Measurements from ENCODE around the gene APOL6. TPM values are rescaled to one million over a fixed set of nuclear protein-coding genes. Genes with fewer than 3 reads are reported as not detected.

APOL6 gene
- total RNA-seq, 2 experiments from 2014 or later: 72.4 to 75.6 TPM

GRCh38 chr22:35633520-35633919 is 14.7 kb upstream of the APOL6 start:
- POLR2A ChIA-PET: interaction anchor here (2.4 kb wide), 1 partner anchor 15 kb away, joined by 16 read pairs; the partner anchor contains the start of gene APOL6
- no peak overlapping the region for H3K27ac Mint-ChIP-seq
- DNase-seq: no peak
- H3K27me3 Mint-ChIP-seq: peaks cover 6% of the 10 kb centered on the region
- H3K4me1 Mint-ChIP-seq: peaks cover 38% of the 10 kb centered on the region
- H3K9me3 Mint-ChIP-seq: peaks cover 3% of the 10 kb centered on the region
- H3K36me3 Mint-ChIP-seq (ENCODE audit: low read depth): peaks cover 1% of the 10 kb centered on the region
- H3K4me3 Mint-ChIP-seq: no peak overlapping the region
- CTCF ChIA-PET: no interaction called here

GRCh38 chr22:35634015-35634414 is 14.2 kb upstream of the APOL6 start:
- Mint-ChIP-seq H3K9me3 (peaks cover 2% of the 10 kb centered on the region), H3K36me3 (ENCODE audit: low read depth) (no peaks in the 10 kb centered on the region), H3K4me3 (no peak overlapping the region), H3K4me1 (peaks cover 36% of the 10 kb centered on the region), H3K27me3 (peaks cover 6% of the 10 kb centered on the region), H3K27ac (no peak overlapping the region)
- DNase-seq: no peak
- POLR2A ChIA-PET: interaction anchor here (2.4 kb wide), 1 partner anchor 14 kb away, joined by 16 read pairs; the partner anchor contains the start of gene APOL6
- CTCF ChIA-PET: no interaction called here

GRCh38 chr22:35634943-35635540 is 13.2 kb upstream of the APOL6 start:
- peaks cover 6% of the 10 kb centered on the region for H3K27me3 Mint-ChIP-seq
- no peak for DNase-seq
- H3K9me3 Mint-ChIP-seq: no peaks in the 10 kb centered on the region
- H3K4me3 Mint-ChIP-seq: no peak overlapping the region
- ChIA-PET POLR2A (interaction anchor here (2.4 kb wide), 1 partner anchor 13 kb away, joined by 16 read pairs; the partner anchor contains the start of gene APOL6), CTCF (interaction anchor here (0.6 to 1.4 kb wide), 2 partner anchors 32 to 284 kb away, joined by 3 to 4 read pairs; no protein-coding TSS in a partner anchor)
- no peak overlapping the region for H3K27ac Mint-ChIP-seq
- H3K36me3 Mint-ChIP-seq (ENCODE audit: low read depth): no peaks in the 10 kb centered on the region
- H3K4me1 Mint-ChIP-seq: peaks cover 28% of the 10 kb centered on the region

- H3K4me1 Mint-ChIP-seq: peaks cover 19% of the 10 kb centered on the region
- no peak overlapping the region for H3K4me3 Mint-ChIP-seq
- no peaks in the 10 kb centered on the region for H3K9me3 Mint-ChIP-seq
- H3K27ac Mint-ChIP-seq: no peak overlapping the region
- DNase-seq: no peak
- peaks cover 8% of the 10 kb centered on the region for H3K27me3 Mint-ChIP-seq
- ChIA-PET POLR2A (interaction anchor here (1.8 kb wide), 1 partner anchor 11 kb away, joined by 8 read pairs; the partner anchor contains the start of gene APOL6), CTCF (no interaction called here)
- no peaks in the 10 kb centered on the region for H3K36me3 Mint-ChIP-seq (ENCODE audit: low read depth)
Observed at GRCh38 chr22:35637254-35637653, 11.0 kb upstream of the APOL6 start.

- no peaks in the 10 kb centered on the region for H3K36me3 Mint-ChIP-seq (ENCODE audit: low read depth)
- peaks cover 8% of the 10 kb centered on the region for H3K27me3 Mint-ChIP-seq
- no peaks in the 10 kb centered on the region for H3K9me3 Mint-ChIP-seq
- H3K4me1 Mint-ChIP-seq: peaks cover 19% of the 10 kb centered on the region
- H3K27ac Mint-ChIP-seq: no peak overlapping the region
- POLR2A ChIA-PET: no interaction called here
- H3K4me3 Mint-ChIP-seq: no peak overlapping the region
- CTCF ChIA-PET: no interaction called here
- DNase-seq: no peak
Observed at GRCh38 chr22:35638001-35638400, 10.2 kb upstream of the APOL6 start.

GRCh38 chr22:35638410-35638809 is 9.8 kb upstream of the APOL6 start:
- no peak for DNase-seq
- Mint-ChIP-seq H3K9me3 (no peaks in the 10 kb centered on the region), H3K4me3 (no peak overlapping the region), H3K27me3 (peaks cover 8% of the 10 kb centered on the region), H3K36me3 (ENCODE audit: low read depth) (no peaks in the 10 kb centered on the region), H3K4me1 (peaks cover 15% of the 10 kb centered on the region), H3K27ac (no peak overlapping the region)
- ChIA-PET POLR2A (no interaction called here), CTCF (no interaction called here)

- ChIA-PET CTCF (no interaction called here), POLR2A (no interaction called here)
- no peak overlapping the region for H3K4me3 Mint-ChIP-seq
- no peak for DNase-seq
- H3K36me3 Mint-ChIP-seq (ENCODE audit: low read depth): no peaks in the 10 kb centered on the region
- H3K4me1 Mint-ChIP-seq: peaks cover under 1% of the 10 kb centered on the region
- H3K9me3 Mint-ChIP-seq: no peaks in the 10 kb centered on the region
- peaks cover 8% of the 10 kb centered on the region for H3K27me3 Mint-ChIP-seq
- H3K27ac Mint-ChIP-seq: no peak overlapping the region
Observed at GRCh38 chr22:35641494-35642120, 6.6 kb upstream of the APOL6 start.

- CTCF ChIA-PET: no interaction called here
Observed at GRCh38 chr22:35642305-35642741, 5.9 kb upstream of the APOL6 start.

GRCh38 chr22:35643991-35644390 is 4.3 kb upstream of the APOL6 start:
- ChIA-PET POLR2A (no interaction called here), CTCF (interaction anchor here (1.0 kb wide), 1 partner anchor 17 kb away, joined by 4 read pairs; no protein-coding TSS in a partner anchor)
- no peaks in the 10 kb centered on the region for H3K9me3 Mint-ChIP-seq
- H3K4me1 Mint-ChIP-seq: peaks cover 10% of the 10 kb centered on the region
- peaks cover 6% of the 10 kb centered on the region for H3K36me3 Mint-ChIP-seq (ENCODE audit: low read depth)
- H3K27me3 Mint-ChIP-seq: peaks cover 2% of the 10 kb centered on the region
- peak; percentile 11 for DNase-seq
- H3K27ac Mint-ChIP-seq: no peak overlapping the region
- no peak overlapping the region for H3K4me3 Mint-ChIP-seq

More at GRCh38 chr22:35642305-35642741, 5.9 kb upstream of the APOL6 start:
- Mint-ChIP-seq H3K9me3 (no peaks in the 10 kb centered on the region), H3K27me3 (peaks cover 4% of the 10 kb centered on the region), H3K27ac (no peak overlapping the region), H3K36me3 (ENCODE audit: low read depth) (no peaks in the 10 kb centered on the region), H3K4me3 (no peak overlapping the region), H3K4me1 (peaks cover 8% of the 10 kb centered on the region)
- POLR2A ChIA-PET: no interaction called here
- DNase-seq: no peak

- POLR2A ChIA-PET: no interaction called here
- H3K27me3 Mint-ChIP-seq: peaks cover 2% of the 10 kb centered on the region
Observed at GRCh38 chr22:35645646-35646045, 2.6 kb upstream of the APOL6 start.

GRCh38 chr22:35649026-35649553 is 844 bp downstream of the APOL6 start:
- peaks cover 5% of the 10 kb centered on the region for H3K9me3 Mint-ChIP-seq
- POLR2A ChIA-PET: interaction anchor here (0.8 to 4.2 kb wide), 18 partner anchors 8 to 731 kb away, joined by 3 to 92 read pairs (median 6); partner anchors contain the start of genes APOL2, APOL3, HMGXB4 and TOM1
- H3K27ac Mint-ChIP-seq: peak overlapping the region; percentile 100
- H3K4me1 Mint-ChIP-seq: peaks cover 48% of the 10 kb centered on the region
- H3K27me3 Mint-ChIP-seq: no peaks in the 10 kb centered on the region
- no peak for DNase-seq
- CTCF ChIA-PET: interaction anchor here (1.3 to 2.3 kb wide), 2 partner anchors 12 to 14 kb away, joined by 5 to 6 read pairs; no protein-coding TSS in a partner anchor
- H3K36me3 Mint-ChIP-seq (ENCODE audit: low read depth): peaks cover 52% of the 10 kb centered on the region
- peak overlapping the region; percentile 100 for H3K4me3 Mint-ChIP-seq

More at GRCh38 chr22:35645646-35646045, 2.6 kb upstream of the APOL6 start:
- CTCF ChIA-PET: no interaction called here
- Mint-ChIP-seq H3K36me3 (ENCODE audit: low read depth) (peaks cover 23% of the 10 kb centered on the region), H3K4me3 (no peak overlapping the region), H3K4me1 (peaks cover 19% of the 10 kb centered on the region), H3K27ac (no peak overlapping the region), H3K9me3 (no peaks in the 10 kb centered on the region)
- DNase-seq: no peak

- Mint-ChIP-seq H3K36me3 (ENCODE audit: low read depth) (peaks cover 59% of the 10 kb centered on the region), H3K4me1 (peaks cover 52% of the 10 kb centered on the region)
Observed at GRCh38 chr22:35649636-35650250, 1.5 kb downstream of the APOL6 start.

GRCh38 chr22:35651085-35651484 is 2.8 kb downstream of the APOL6 start:
- Mint-ChIP-seq H3K36me3 (ENCODE audit: low read depth) (peaks cover 72% of the 10 kb centered on the region), H3K9me3 (peaks cover 5% of the 10 kb centered on the region), H3K4me3 (peak overlapping the region; percentile 39)

More at GRCh38 chr22:35649636-35650250, 1.5 kb downstream of the APOL6 start:
- Mint-ChIP-seq H3K4me3 (peak overlapping the region; percentile 100), H3K27ac (peak overlapping the region; percentile 100), H3K9me3 (peaks cover 5% of the 10 kb centered on the region), H3K27me3 (no peaks in the 10 kb centered on the region)
- CTCF ChIA-PET: interaction anchor here (2.3 kb wide), 1 partner anchor 11 kb away, joined by 6 read pairs; no protein-coding TSS in a partner anchor
- no peak for DNase-seq
- POLR2A ChIA-PET: interaction anchor here (1.1 to 4.2 kb wide), 9 partner anchors 7 to 511 kb away, joined by 3 to 92 read pairs (median 7); partner anchors contain the start of genes APOL3 and TOM1

More at GRCh38 chr22:35651085-35651484, 2.8 kb downstream of the APOL6 start:
- DNase-seq: no peak
- ChIA-PET CTCF (no interaction called here), POLR2A (no interaction called here)
- Mint-ChIP-seq H3K27ac (no peak overlapping the region), H3K27me3 (no peaks in the 10 kb centered on the region), H3K4me1 (peaks cover 56% of the 10 kb centered on the region)
